Loucy (cell line): ENCODE results near the gene RNF224.

Experiments
- H2AFZ ChIP-seq: fragments of 200-600 bp; sonication (generic); 2 replicates; pipeline ENCODE4 v1.6.0; 2016; ENCODE audit warnings: antibody characterized with exemption, mild to moderate bottlenecking, low read length, moderate library complexity
- H3F3A ChIP-seq: fragments of 200-600 bp; 2 replicates; pipeline ENCODE4 v1.6.0; 2016; ENCODE audit warnings: antibody characterized with exemption, low read depth, mild to moderate bottlenecking
- H3K27me3 ChIP-seq: fragments of 200-600 bp; sonication (generic); 2 replicates; pipeline ENCODE4 v1.6.1; 2014; ENCODE audit warnings: low read length, mild to moderate bottlenecking; ENCODE audit not compliant: insufficient read depth, poor library complexity, severe bottlenecking
- H3K36me3 ChIP-seq: fragments of 200-600 bp; sonication (generic); 2 replicates; pipeline ENCODE4 v1.6.1; 2016; ENCODE audit warnings: low read length; ENCODE audit not compliant: insufficient read depth
- H3K4me1 ChIP-seq: fragments of 200-600 bp; sonication (generic); 2 replicates; pipeline ENCODE4 v1.5.1; 2014; ENCODE audit warnings: low read length, mild to moderate bottlenecking; ENCODE audit not compliant: insufficient read depth, poor library complexity, severe bottlenecking
- H3K4me2 ChIP-seq: fragments of 200-600 bp; sonication (generic); 2 replicates; pipeline ENCODE4 v1.6.0; 2014; ENCODE audit warnings: antibody characterized with exemption, low read length, low read depth, mild to moderate bottlenecking; ENCODE audit not compliant: poor library complexity, severe bottlenecking
- H3K4me3 ChIP-seq: fragments of 200-600 bp; sonication (generic); 2 replicates; pipeline ENCODE4 v1.5.1; 2014; ENCODE audit warnings: low read length, mild to moderate bottlenecking, mixed read lengths; ENCODE audit not compliant: poor library complexity, severe bottlenecking
- H3K79me2 ChIP-seq: fragments of 200-600 bp; sonication (generic); 2 replicates; pipeline ENCODE4 v1.6.1; 2014; ENCODE audit warnings: low read length; ENCODE audit not compliant: insufficient read depth
- H3K9ac ChIP-seq: fragments of 200-600 bp; sonication (generic); 2 replicates; pipeline ENCODE4 v1.6.0; 2014; ENCODE audit warnings: mild to moderate bottlenecking, low read depth, low read length, moderate library complexity; ENCODE audit not compliant: poor library complexity, severe bottlenecking
- H3K9me2 ChIP-seq: fragments of 200-600 bp; sonication (generic); replicated peaks from 2 replicates; pipeline ENCODE4 v1.6.1; 2016; ENCODE audit warnings: low read depth, low read length, mixed read lengths
- H3K9me3 ChIP-seq: fragments of 200-600 bp; sonication (generic); 2 replicates; pipeline ENCODE4 v1.6.1; 2014; ENCODE audit warnings: mild to moderate bottlenecking, antibody characterized with exemption, low read length, low read depth; ENCODE audit not compliant: insufficient read depth
- H4K20me1 ChIP-seq: fragments of 200-600 bp; sonication (generic); 2 replicates; pipeline ENCODE4 v1.6.0; 2014; ENCODE audit warnings: antibody characterized with exemption, low read length, mild to moderate bottlenecking; ENCODE audit not compliant: insufficient read depth, poor library complexity, severe bottlenecking
- EZH2phosphoT487 ChIP-seq: fragments of 200-600 bp; IDR thresholded peaks from 2 replicates; pipeline ENCODE4 v1.6.1; 2018; ENCODE audit warnings: antibody characterized with exemption, mild to moderate bottlenecking, moderate library complexity, borderline replicate concordance
- TF ChIP-seq, protein P1 (sequence below): fragments of 200-600 bp; sonication (generic); conservative IDR thresholded peaks from 2 replicates; pipeline ENCODE4 v1.5.1; 2014; ENCODE audit warnings: mild to moderate bottlenecking, antibody characterized with exemption, low read length

RNF224 gene

DNA sequence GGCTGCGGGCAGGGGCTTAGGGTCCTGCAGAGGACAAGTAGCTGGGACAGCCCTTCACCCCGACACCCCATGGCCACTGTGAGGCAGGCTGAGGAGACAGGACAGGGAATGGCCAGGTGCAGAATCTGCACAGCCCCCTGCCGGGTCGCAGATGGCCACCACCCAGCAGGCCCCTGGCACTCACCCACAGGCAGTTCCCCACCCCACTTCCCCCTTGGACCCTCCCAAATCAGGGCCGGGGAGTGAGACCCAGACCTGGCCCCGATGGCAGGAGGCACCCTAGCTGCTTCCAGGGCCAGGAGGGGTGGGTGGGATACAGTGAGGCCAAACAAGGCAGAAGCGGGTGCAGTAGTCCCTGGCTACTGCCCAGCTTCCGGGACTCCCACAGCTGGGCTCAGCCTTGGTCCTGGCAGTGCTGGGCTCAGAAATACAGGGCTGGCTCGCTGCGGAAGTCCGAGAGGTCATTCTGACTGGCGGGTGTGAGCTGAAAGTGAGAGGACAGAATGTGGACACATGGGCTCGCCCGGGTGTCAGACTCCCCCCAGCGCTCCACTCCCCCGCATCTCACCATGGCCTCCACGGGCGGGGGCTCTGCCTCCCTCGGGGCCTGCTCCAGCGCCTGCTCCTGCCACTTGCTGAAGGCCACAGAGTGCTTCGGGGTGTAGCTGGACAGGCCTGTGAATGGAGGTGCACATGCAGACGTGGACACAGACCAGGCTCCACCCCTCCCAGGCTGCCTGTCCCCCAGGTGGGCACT lies 35.4 kb upstream of the RNF224 start:
- TF ChIP-seq EZH2phosphoT487 = no peak
- TF ChIP-seq, protein P1, sequence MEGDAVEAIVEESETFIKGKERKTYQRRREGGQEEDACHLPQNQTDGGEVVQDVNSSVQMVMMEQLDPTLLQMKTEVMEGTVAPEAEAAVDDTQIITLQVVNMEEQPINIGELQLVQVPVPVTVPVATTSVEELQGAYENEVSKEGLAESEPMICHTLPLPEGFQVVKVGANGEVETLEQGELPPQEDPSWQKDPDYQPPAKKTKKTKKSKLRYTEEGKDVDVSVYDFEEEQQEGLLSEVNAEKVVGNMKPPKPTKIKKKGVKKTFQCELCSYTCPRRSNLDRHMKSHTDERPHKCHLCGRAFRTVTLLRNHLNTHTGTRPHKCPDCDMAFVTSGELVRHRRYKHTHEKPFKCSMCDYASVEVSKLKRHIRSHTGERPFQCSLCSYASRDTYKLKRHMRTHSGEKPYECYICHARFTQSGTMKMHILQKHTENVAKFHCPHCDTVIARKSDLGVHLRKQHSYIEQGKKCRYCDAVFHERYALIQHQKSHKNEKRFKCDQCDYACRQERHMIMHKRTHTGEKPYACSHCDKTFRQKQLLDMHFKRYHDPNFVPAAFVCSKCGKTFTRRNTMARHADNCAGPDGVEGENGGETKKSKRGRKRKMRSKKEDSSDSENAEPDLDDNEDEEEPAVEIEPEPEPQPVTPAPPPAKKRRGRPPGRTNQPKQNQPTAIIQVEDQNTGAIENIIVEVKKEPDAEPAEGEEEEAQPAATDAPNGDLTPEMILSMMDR = no peak
- no peaks in the 10 kb centered on the region for H3K9me2 ChIP-seq
- H3K79me2 ChIP-seq = peaks cover 43% of the 10 kb centered on the region
- peaks cover 26% of the 10 kb centered on the region for H4K20me1 ChIP-seq
- H3K36me3 ChIP-seq = peaks cover 7% of the 10 kb centered on the region; the same call in 1 of the 2 replicates
- H3K27me3 ChIP-seq = no peaks in the 10 kb centered on the region
- no peaks in the 10 kb centered on the region for H3K9me3 ChIP-seq
- H3K9ac ChIP-seq = no peak overlapping the region
- no peak overlapping the region for H3K4me3 ChIP-seq
- H3F3A ChIP-seq = peaks cover 8% of the 10 kb centered on the region; the same call in 1 of the 2 replicates
- H3K4me2 ChIP-seq = no peak overlapping the region
- peaks cover 18% of the 10 kb centered on the region for H3K4me1 ChIP-seq
- no peak overlapping the region for H2AFZ ChIP-seq

DNA sequence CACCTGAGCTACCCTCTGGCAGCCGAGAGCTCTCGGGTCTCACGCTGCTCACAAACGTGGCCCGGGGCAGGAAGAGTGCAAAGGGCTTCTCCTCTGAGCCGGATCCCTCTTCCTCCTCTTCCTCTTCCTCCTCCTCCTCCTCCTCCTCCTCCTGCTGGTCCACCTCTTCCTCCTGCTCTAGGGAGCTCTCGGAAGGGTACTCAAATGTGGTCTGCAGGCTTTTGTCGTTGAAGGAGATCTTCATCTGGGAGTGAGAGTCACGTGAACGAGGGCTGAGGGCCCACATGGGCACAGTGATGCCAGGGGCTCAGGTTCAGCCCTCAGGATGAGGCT lies 34.9 kb upstream of the RNF224 start:
- no peak overlapping the region for H3K4me2 ChIP-seq
- H4K20me1 ChIP-seq = peaks cover 24% of the 10 kb centered on the region
- no peaks in the 10 kb centered on the region for H3K9me2 ChIP-seq

DNA sequence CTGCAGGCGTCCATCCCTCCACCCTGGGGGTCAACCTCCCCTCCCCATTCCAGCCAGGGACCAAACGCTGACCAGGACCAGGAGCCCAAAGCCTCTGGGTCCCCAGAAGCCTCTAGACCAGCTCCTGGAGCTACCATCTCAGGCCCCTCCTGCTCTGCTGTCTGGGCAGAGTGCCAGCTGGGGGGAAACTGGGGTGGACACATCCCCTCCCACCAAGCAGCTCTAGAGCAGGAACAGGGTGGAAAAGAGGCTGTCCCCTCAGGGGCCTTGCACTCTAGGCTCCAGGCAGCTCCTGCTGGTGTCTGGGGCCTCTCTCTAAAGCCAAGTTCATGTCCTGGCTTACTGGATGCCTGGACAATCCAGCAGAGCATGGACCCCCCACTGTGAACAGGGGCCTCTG lies 34.4 kb upstream of the RNF224 start:
- Histone ChIP-seq H3K36me3 (peaks cover 7% of the 10 kb centered on the region; the same call in 1 of the 2 replicates), H3K9me2 (no peaks in the 10 kb centered on the region), H3K4me3 (no peak overlapping the region), H3K9ac (no peak overlapping the region), H3K4me2 (no peak overlapping the region), H3K9me3 (no peaks in the 10 kb centered on the region), H3K27me3 (no peaks in the 10 kb centered on the region), H2AFZ (no peak overlapping the region), H3F3A (peaks cover 8% of the 10 kb centered on the region; the same call in 1 of the 2 replicates), H3K4me1 (peaks cover 14% of the 10 kb centered on the region), H4K20me1 (peaks cover 20% of the 10 kb centered on the region), H3K79me2 (peaks cover 40% of the 10 kb centered on the region)
- TF ChIP-seq, protein P1 = no peak
- TF ChIP-seq EZH2phosphoT487 = no peak

More for the DNA sequence above, 34.9 kb upstream of the RNF224 start:
- H2AFZ ChIP-seq = no peak overlapping the region
- peaks cover 7% of the 10 kb centered on the region; the same call in 1 of the 2 replicates for H3K36me3 ChIP-seq
- H3K4me3 ChIP-seq = no peak overlapping the region
- H3K4me1 ChIP-seq = peaks cover 13% of the 10 kb centered on the region
- no peaks in the 10 kb centered on the region for H3K9me3 ChIP-seq
- no peaks in the 10 kb centered on the region for H3K27me3 ChIP-seq
- peaks cover 8% of the 10 kb centered on the region; the same call in 1 of the 2 replicates for H3F3A ChIP-seq
- no peak overlapping the region for H3K9ac ChIP-seq
- TF ChIP-seq EZH2phosphoT487 = no peak
- TF ChIP-seq, protein P1 = no peak
- H3K79me2 ChIP-seq = peaks cover 40% of the 10 kb centered on the region
